GM23338 (cell line): Measurements from ENCODE around the gene TRPC3. TPM values are rescaled to one million over a fixed set of nuclear protein-coding genes. Genes with fewer than 3 reads are reported as not detected.

ENCODE experiments used
- ATAC-seq: fragments of 200-7000 bp; cut with Tn5 transposase; 3 replicates; pipeline ENCODE4 v1.9.1; 2020
- DNase-seq: peaks from one replicate; pipeline ENCODE4 v3.0.0-alpha.2; 2015; ENCODE audit warnings: low spot score
- H2AFZ ChIP-seq: fragments of 200-600 bp; sonication (generic); 2 replicates; pipeline ENCODE4 v1.8.0; 2016; ENCODE audit warnings: antibody characterized with exemption, mild to moderate bottlenecking, moderate library complexity
- H3F3A ChIP-seq: fragments of 200-600 bp; sonication (generic); replicated peaks from 2 replicates; pipeline ENCODE4 v1.8.0; 2017; ENCODE audit warnings: antibody characterized with exemption, mixed run types, low read depth
- H3K27ac ChIP-seq: fragments of 200-600 bp; sonication (generic); 2 replicates; pipeline ENCODE4 v1.6.1; 2016; ENCODE audit warnings: low read depth
- H3K27me3 ChIP-seq: fragments of 200-600 bp; sonication (generic); 2 replicates; pipeline ENCODE4 v1.8.0; 2016; ENCODE audit warnings: mild to moderate bottlenecking, mixed run types, moderate library complexity; ENCODE audit not compliant: insufficient read depth
- H3K36me3 ChIP-seq: fragments of 200-600 bp; sonication (generic); 2 replicates; pipeline ENCODE4 v1.8.0; 2016; ENCODE audit warnings: mild to moderate bottlenecking; ENCODE audit not compliant: insufficient read depth
- H3K4me1 ChIP-seq: fragments of 200-600 bp; sonication (generic); 2 replicates; pipeline ENCODE4 v1.8.0; 2016; ENCODE audit warnings: mild to moderate bottlenecking, moderate library complexity; ENCODE audit not compliant: insufficient read depth
- H3K4me2 ChIP-seq: fragments of 200-600 bp; sonication (generic); 2 replicates; pipeline ENCODE4 v1.7.1; 2017; ENCODE audit warnings: mixed run types
- H3K4me3 ChIP-seq: fragments of 200-600 bp; sonication (generic); 2 replicates; pipeline ENCODE4 v1.6.1; 2016; ENCODE audit warnings: mixed run types
- H3K79me2 ChIP-seq: fragments of 200-600 bp; sonication (generic); replicated peaks from 2 replicates; pipeline ENCODE4 v1.8.0; 2017; ENCODE audit warnings: mild to moderate bottlenecking; ENCODE audit not compliant: insufficient read depth
- H3K9me2 ChIP-seq: fragments of 200-600 bp; sonication (generic); 2 replicates; pipeline ENCODE4 v1.8.0; 2017; ENCODE audit not compliant: insufficient read depth
- H4K20me1 ChIP-seq: fragments of 200-600 bp; sonication (generic); replicated peaks from 2 replicates; pipeline ENCODE4 v1.8.0; 2017; ENCODE audit warnings: mild to moderate bottlenecking; ENCODE audit not compliant: insufficient read depth
- H3K27ac Mint-ChIP-seq: 2 replicates; pipeline ENCODE4 v1.8.0; 2020; ENCODE audit warnings: inconsistent platforms, mild to moderate bottlenecking, moderate library complexity, mixed read lengths
- H3K27me3 Mint-ChIP-seq: 3 replicates; pipeline ENCODE4 v1.8.0; 2022; ENCODE audit warnings: low read depth, mild to moderate bottlenecking, moderate library complexity, mixed read lengths, inconsistent platforms; ENCODE audit not compliant: insufficient read depth, poor library complexity
- H3K36me3 Mint-ChIP-seq: 3 replicates; pipeline ENCODE4 v1.8.0; 2021; ENCODE audit warnings: low read depth, mild to moderate bottlenecking, inconsistent platforms, moderate library complexity, mixed read lengths
- H3K4me1 Mint-ChIP-seq: 3 replicates; pipeline ENCODE4 v1.8.0; 2020; ENCODE audit warnings: mild to moderate bottlenecking, inconsistent platforms, mixed read lengths
- H3K4me3 Mint-ChIP-seq: 3 replicates; pipeline ENCODE4 v1.8.0; 2021; ENCODE audit warnings: moderate library complexity, mild to moderate bottlenecking, inconsistent platforms, mixed read lengths
- H3K9me3 Mint-ChIP-seq: 3 replicates; pipeline ENCODE4 v1.8.0; 2020; ENCODE audit warnings: moderate library complexity, mild to moderate bottlenecking, inconsistent platforms, mixed read lengths
- CREB1 ChIP-seq: fragments of 250-450 bp; sonication (Bioruptor Pico); IDR thresholded peaks from 2 replicates; pipeline ENCODE4 v1.5.0; 2020; ENCODE audit warnings: low read depth, mild to moderate bottlenecking, moderate library complexity
- CTCF ChIP-seq, 2 experiments: fragments of 200-600 bp in 1 of 2; sonication (generic) in 1 of 2; conservative IDR thresholded peaks; 2 replicates each; pipeline versions ENCODE4 v1.5.1 to v1.6.1; 2016 to 2017; ENCODE audit warnings: antibody characterized with exemption in 2 of 2, low read depth in 2 of 2, mild to moderate bottlenecking in 2 of 2, moderate library complexity in 1 of 2
- ETS1 ChIP-seq: IDR thresholded peaks from 2 replicates; pipeline ENCODE4 v1.6.1; 2016; ENCODE audit warnings: antibody characterized with exemption
- EZH2 ChIP-seq: fragments of 200-600 bp; sonication (generic); IDR thresholded peaks from one replicate; pipeline ENCODE4 v1.8.0; 2017; ENCODE audit warnings: antibody characterized with exemption, mild to moderate bottlenecking, low read depth; ENCODE audit not compliant: unreplicated experiment
- EZH2phosphoT487 ChIP-seq: fragments of 200-600 bp; sonication (generic); IDR thresholded peaks from one replicate; pipeline ENCODE4 v1.8.1; 2018; ENCODE audit warnings: antibody characterized with exemption; ENCODE audit not compliant: unreplicated experiment
- JUNB ChIP-seq: IDR thresholded peaks from one replicate; pipeline ENCODE4 v1.6.1; 2016; ENCODE audit warnings: antibody characterized with exemption; ENCODE audit not compliant: unreplicated experiment
- NANOG ChIP-seq: IDR thresholded peaks from 2 replicates; pipeline ENCODE4 v1.6.1; 2016; ENCODE audit warnings: antibody characterized with exemption, borderline replicate concordance
- POLR2AphosphoS5 ChIP-seq: IDR thresholded peaks from 2 replicates; pipeline ENCODE4 v1.6.1; 2016; ENCODE audit warnings: antibody characterized with exemption, low read depth
- REST ChIP-seq: IDR thresholded peaks from one replicate; pipeline ENCODE4 v1.6.1; 2018; ENCODE audit warnings: antibody characterized with exemption; ENCODE audit not compliant: unreplicated experiment
- STAT1 ChIP-seq: IDR thresholded peaks from one replicate; pipeline ENCODE4 v1.6.1; 2016; ENCODE audit warnings: antibody characterized with exemption; ENCODE audit not compliant: unreplicated experiment
- ZNF114 ChIP-seq: fragments of 250-450 bp; sonication (Bioruptor Pico); IDR thresholded peaks from 2 replicates; pipeline ENCODE4 v1.5.0; 2020; ENCODE audit warnings: mild to moderate bottlenecking, moderate library complexity
- ZNF331 ChIP-seq: fragments of 250-450 bp; sonication (Bioruptor Pico); IDR thresholded peaks from 2 replicates; pipeline ENCODE4 v1.5.0; 2020; ENCODE audit warnings: low read depth, mild to moderate bottlenecking, moderate library complexity
- ZNF462 ChIP-seq: fragments of 250-450 bp; sonication (Bioruptor Pico); IDR thresholded peaks from 2 replicates; pipeline ENCODE4 v1.5.0; 2020; ENCODE audit warnings: mild to moderate bottlenecking, moderate library complexity
- polyA plus RNA-seq: library from polyadenylated mRNA; unstranded; fragments of >200 nt; fragmentation: Nextera tagmentation; extraction: Ambion mirVana; gene quantifications from 2 replicates; pipeline ENCODE4 v1.2.1, GENCODE V29; 2016
- total RNA-seq: library from RNA; depleted of rRNA; stranded (reverse); fragments of >200 nt; shearing (Covaris generic); gene quantifications from 2 replicates; pipeline ENCODE4 v1.2.3, GENCODE V29; 2014

Gene TRPC3
- total and polyA plus RNA-seq, 2 experiments from 2014 or later = 0.44 to 1.0 TPM

GRCh38 chr4:121851354-121851753, 100.5 kb downstream of the TRPC3 start:
- Histone ChIP-seq H3K36me3 (0 out of 2 replicates have a peak, but pooled peaks cover 11% of the 10 kb centered on the region), H3K27ac (no peak overlapping the region), H3K4me2 (no peak overlapping the region), H3K9me2 (no peaks in the 10 kb centered on the region), H2AFZ (no peak overlapping the region), H4K20me1 (no peaks in the 10 kb centered on the region), H3K27me3 (no peaks in the 10 kb centered on the region), H3K79me2 (no peaks in the 10 kb centered on the region), H3F3A (no peaks in the 10 kb centered on the region), H3K4me1 (no peaks in the 10 kb centered on the region), H3K4me3 (no peak overlapping the region)
- DNase-seq (no peak), ATAC-seq (no peak)
- Mint-ChIP-seq H3K27me3 (no peaks in the 10 kb centered on the region), H3K4me1 (no peaks in the 10 kb centered on the region), H3K4me3 (no peak overlapping the region), H3K9me3 (no peaks in the 10 kb centered on the region), H3K27ac (no peak overlapping the region), H3K36me3 (no peaks in the 10 kb centered on the region)
- TF ChIP-seq ZNF331 (CRISPR knock-in tag) (no peak), CREB1 (CRISPR knock-in tag) (no peak), JUNB (no peak), POLR2AphosphoS5 (no peak), CTCF (conservative IDR thresholded peaks at IDR 0.05; ENCODE audit: low read depth in 2 of 2) (no peak), REST (no peak), EZH2phosphoT487 (no peak), EZH2 (no peak), ETS1 (no peak), NANOG (no peak), ZNF462 (CRISPR knock-in tag) (no peak), ZNF114 (CRISPR knock-in tag) (no peak), STAT1 (no peak)
